Neural cell (in vitro differentiated cells): ENCODE results near the gene NTRK2. TPM values are rescaled to one million over a fixed set of nuclear protein-coding genes. Genes with fewer than 3 reads are reported as not detected.

ENCODE experiments used
- H2AFZ ChIP-seq: fragments of 200-600, 300-800 bp; sonication (generic), shearing (Covaris generic); 2 replicates; pipeline ENCODE4 v1.6.0; 2014; ENCODE audit warnings: low read depth, mild to moderate bottlenecking, antibody characterized with exemption, low read length, moderate library complexity
- H3F3A ChIP-seq: fragments of 200-600 bp; shearing (Covaris generic); 2 replicates; pipeline ENCODE4 v1.6.1; 2016; ENCODE audit warnings: mild to moderate bottlenecking, moderate library complexity, mixed read lengths, antibody characterized with exemption, low read length; ENCODE audit not compliant: insufficient read depth, poor library complexity, severe bottlenecking
- H3K27ac ChIP-seq: fragments of 200-600, 300-800 bp; sonication (generic), shearing (Covaris generic); 2 replicates; pipeline ENCODE4 v1.5.1; 2014; ENCODE audit warnings: mild to moderate bottlenecking, low read length, moderate library complexity
- H3K27me3 ChIP-seq: fragments of 300-800, 200-600 bp; sonication (generic), shearing (Covaris generic); 2 replicates; pipeline ENCODE4 v1.6.0; 2014; ENCODE audit warnings: mild to moderate bottlenecking, low read depth, low read length, moderate library complexity; ENCODE audit not compliant: insufficient read depth
- H3K36me3 ChIP-seq: fragments of 300-800, 200-600 bp; sonication (generic), shearing (Covaris generic); 2 replicates; pipeline ENCODE4 v1.5.1; 2014; ENCODE audit warnings: mild to moderate bottlenecking, antibody characterized with exemption, low read length, moderate library complexity; ENCODE audit not compliant: insufficient read depth
- H3K4me2 ChIP-seq: fragments of 300-800, 200-600 bp; sonication (generic), shearing (Covaris generic); 2 replicates; pipeline ENCODE4 v1.6.0; 2014; ENCODE audit warnings: mild to moderate bottlenecking, low read length
- H3K4me3 ChIP-seq: fragments of 300-800, 200-600 bp; sonication (generic), shearing (Covaris generic); 2 replicates; pipeline ENCODE4 v1.5.1; 2014; ENCODE audit warnings: mild to moderate bottlenecking, low read length, moderate library complexity
- H3K79me2 ChIP-seq: fragments of 200-600 bp; shearing (Covaris generic); replicated peaks from 2 replicates; pipeline ENCODE4 v1.6.0; 2014; ENCODE audit warnings: mild to moderate bottlenecking, low read length, moderate library complexity; ENCODE audit not compliant: insufficient read depth
- H3K9ac ChIP-seq: fragments of 300-800, 200-600 bp; sonication (generic), shearing (Covaris generic); 2 replicates; pipeline ENCODE4 v1.6.1; 2016; ENCODE audit warnings: mild to moderate bottlenecking, low read length, mixed read lengths
- H3K9me2 ChIP-seq: fragments of 200-600 bp; shearing (Covaris generic); 2 replicates; pipeline ENCODE4 v1.6.1; 2016; ENCODE audit warnings: mild to moderate bottlenecking, low read length, mixed read lengths; ENCODE audit not compliant: insufficient read depth
- H3K9me3 ChIP-seq: fragments of 200-600, 300-800 bp; sonication (generic), shearing (Covaris generic); 2 replicates; pipeline ENCODE4 v1.6.1; 2016; ENCODE audit warnings: mild to moderate bottlenecking, mixed run types, low read length, moderate library complexity, mixed read lengths
- H4K20me1 ChIP-seq: fragments of 200-600 bp; shearing (Covaris generic); 2 replicates; pipeline ENCODE4 v1.6.1; 2016; ENCODE audit warnings: mild to moderate bottlenecking, mixed run types; ENCODE audit not compliant: insufficient read depth
- CTCF ChIP-seq: fragments of 450-650 bp; IDR thresholded peaks from 2 replicates; pipeline ENCODE4 v1.5.1; 2014; ENCODE audit warnings: antibody characterized with exemption, mild to moderate bottlenecking, moderate library complexity; ENCODE audit not compliant: poor library complexity, severe bottlenecking
- EP300 ChIP-seq: fragments of 450-650 bp; conservative IDR thresholded peaks from 2 replicates; pipeline ENCODE4 v1.6.1; 2014; ENCODE audit warnings: antibody characterized with exemption, mild to moderate bottlenecking, moderate library complexity; ENCODE audit not compliant: poor library complexity, severe bottlenecking
- EZH2 ChIP-seq: fragments of 200-600, 300-800 bp; shearing (Covaris generic), sonication (generic); IDR thresholded peaks from 2 replicates; pipeline ENCODE4 v1.6.1; 2014; ENCODE audit warnings: antibody characterized with exemption, low read length, borderline replicate concordance, mild to moderate bottlenecking; ENCODE audit not compliant: insufficient read depth, poor library complexity, severe bottlenecking
- MXI1 ChIP-seq: fragments of 450-650 bp; conservative IDR thresholded peaks from 2 replicates; pipeline ENCODE4 v1.6.1; 2014; ENCODE audit warnings: antibody characterized with exemption, mild to moderate bottlenecking; ENCODE audit not compliant: poor library complexity, severe bottlenecking
- POLR2AphosphoS5 ChIP-seq: IDR thresholded peaks from 2 replicates; pipeline ENCODE4 v1.6.1; 2012
- RAD21 ChIP-seq: fragments of 450-650 bp; conservative IDR thresholded peaks from 2 replicates; pipeline ENCODE4 v1.6.1; 2014; ENCODE audit warnings: antibody characterized with exemption, mild to moderate bottlenecking, moderate library complexity
- REST ChIP-seq: IDR thresholded peaks from 2 replicates; pipeline ENCODE4 v1.6.1; 2012; ENCODE audit warnings: borderline replicate concordance
- SMC3 ChIP-seq: fragments of 450-650 bp; conservative IDR thresholded peaks from 2 replicates; pipeline ENCODE4 v1.6.1; 2014; ENCODE audit warnings: antibody characterized with exemption, mild to moderate bottlenecking, moderate library complexity; ENCODE audit not compliant: poor library complexity
- TAF1 ChIP-seq: IDR thresholded peaks from 2 replicates; pipeline ENCODE4 v1.6.1; 2012; ENCODE audit warnings: low read depth
- polyA plus RNA-seq: library from polyadenylated mRNA; depleted of rRNA; stranded (reverse); fragments of >200 nt; gene quantifications from 2 replicates; pipeline ENCODE4 v1.2.3, GENCODE V29; 2014

NTRK2 gene
- polyA plus RNA-seq, 1 donor from 2014 or later: 14.2 TPM

GRCh38 chr9:84668196-84669012, 1.1 kb upstream of the NTRK2 start:
- H3K79me2 ChIP-seq: no peaks in the 10 kb centered on the region
- peak overlapping the region; percentile 94 for H2AFZ ChIP-seq
- peak overlapping the region; percentile 85 for H3K4me3 ChIP-seq
- peak overlapping the region; percentile 88 for H3K9ac ChIP-seq
- TF ChIP-seq TAF1: peak; percentile 48
- TF ChIP-seq POLR2AphosphoS5: peak; percentile 36
- peak; percentile 60 for TF ChIP-seq EP300
- TF ChIP-seq CTCF: peak; percentile 99
- TF ChIP-seq MXI1: peak; percentile 88
- peak; percentile 69 for TF ChIP-seq REST
- peak; percentile 99 for TF ChIP-seq RAD21
- peak; percentile 99 for TF ChIP-seq SMC3
- TF ChIP-seq EZH2: no peak
- H3K27ac ChIP-seq: peak overlapping the region; percentile 85
- H3K4me2 ChIP-seq: peak overlapping the region; percentile 68
- H3F3A ChIP-seq: no peaks in the 10 kb centered on the region
- no peaks in the 10 kb centered on the region for H3K36me3 ChIP-seq
- H3K9me2 ChIP-seq: no peaks in the 10 kb centered on the region
- H3K27me3 ChIP-seq: peaks cover 24% of the 10 kb centered on the region
- H4K20me1 ChIP-seq: no peaks in the 10 kb centered on the region
- no peaks in the 10 kb centered on the region for H3K9me3 ChIP-seq

- Histone ChIP-seq H3K9me2 (no peaks in the 10 kb centered on the region), H3K4me2 (peak overlapping the region; percentile 68), H3K4me3 (peak overlapping the region; percentile 85), H3K9me3 (no peaks in the 10 kb centered on the region), H2AFZ (peak overlapping the region; percentile 94), H3K27ac (peak overlapping the region; percentile 85), H3F3A (no peaks in the 10 kb centered on the region), H3K27me3 (peaks cover 24% of the 10 kb centered on the region), H3K36me3 (no peaks in the 10 kb centered on the region), H3K79me2 (no peaks in the 10 kb centered on the region), H3K9ac (peak overlapping the region; percentile 88), H4K20me1 (no peaks in the 10 kb centered on the region)
- TF ChIP-seq RAD21: no peak
- no peak for TF ChIP-seq EZH2
- no peak for TF ChIP-seq SMC3
- no peak for TF ChIP-seq POLR2AphosphoS5
- no peak for TF ChIP-seq TAF1
- no peak for TF ChIP-seq CTCF
- TF ChIP-seq MXI1: no peak
- no peak for TF ChIP-seq EP300
- no peak for TF ChIP-seq REST
These were observed 579 bp upstream of the NTRK2 start for GRCh38 chr9:84669013-84669287.
